WERI-Rb-1 (cell line): ENCODE measurements around the gene ADGRL3.

ENCODE experiments used
- DNase-seq: peaks from one replicate; pipeline ENCODE4 v3.0.0-alpha.2; 2020
- H3K27ac ChIP-seq: fragments of 250-450 bp; sonication (Bioruptor Pico); 2 replicates; pipeline ENCODE4 v1.5.1; 2020; ENCODE audit warnings: mild to moderate bottlenecking, moderate library complexity
- H3K27me3 ChIP-seq: fragments of 250-450 bp; sonication (Bioruptor Pico); 2 replicates; pipeline ENCODE4 v1.5.1; 2021; ENCODE audit warnings: mild to moderate bottlenecking, low read depth, moderate library complexity; ENCODE audit not compliant: insufficient read depth, severe bottlenecking
- H3K36me3 ChIP-seq: fragments of 250-450 bp; sonication (Bioruptor Pico); 2 replicates; pipeline ENCODE4 v1.5.1; 2020; ENCODE audit warnings: mild to moderate bottlenecking, moderate library complexity
- H3K4me3 ChIP-seq: 2 replicates; pipeline ENCODE4 v1.5.1; 2011; ENCODE audit warnings: low read depth, mild to moderate bottlenecking, control low read depth, low read length
- H3K9me3 ChIP-seq: fragments of 250-450 bp; sonication (Bioruptor Pico); 2 replicates; pipeline ENCODE4 v1.5.1; 2021; ENCODE audit warnings: mild to moderate bottlenecking, moderate library complexity; ENCODE audit not compliant: severe bottlenecking
- CTCF ChIP-seq: IDR thresholded peaks from 2 replicates; pipeline ENCODE4 v1.5.1; 2011; ENCODE audit warnings: low read depth, mild to moderate bottlenecking, control low read depth, inconsistent platforms, low read length

ADGRL3 gene

GRCh38 chr4:61245069-61245714 lies 45.1 kb downstream of the ADGRL3 start:
- Histone ChIP-seq H3K27ac (no peak overlapping the region), H3K36me3 (no peaks in the 10 kb centered on the region), H3K9me3 (no peaks in the 10 kb centered on the region), H3K27me3 (no peaks in the 10 kb centered on the region), H3K4me3 (no peak overlapping the region)
- no peak for DNase-seq
- no peak for TF ChIP-seq CTCF

GRCh38 chr4:61246034-61246433 lies 45.9 kb downstream of the ADGRL3 start:
- Histone ChIP-seq H3K4me3 (no peak overlapping the region), H3K36me3 (no peaks in the 10 kb centered on the region), H3K27me3 (no peaks in the 10 kb centered on the region), H3K9me3 (no peaks in the 10 kb centered on the region), H3K27ac (no peak overlapping the region)
- DNase-seq, result no peak
- no peak for TF ChIP-seq CTCF

GRCh38 chr4:61248705-61249104 lies 48.6 kb downstream of the ADGRL3 start:
- no peaks in the 10 kb centered on the region for H3K9me3 ChIP-seq
- TF ChIP-seq CTCF, result no peak
- no peaks in the 10 kb centered on the region for H3K36me3 ChIP-seq
- no peaks in the 10 kb centered on the region for H3K27me3 ChIP-seq
- H3K4me3 ChIP-seq, result no peak overlapping the region
- DNase-seq, result no peak
- no peak overlapping the region for H3K27ac ChIP-seq

GRCh38 chr4:61251129-61251528 lies 51.0 kb downstream of the ADGRL3 start:
- H3K36me3 ChIP-seq, result no peaks in the 10 kb centered on the region
- H3K27me3 ChIP-seq, result no peaks in the 10 kb centered on the region
- H3K27ac ChIP-seq, result no peak overlapping the region
- no peak overlapping the region for H3K4me3 ChIP-seq
- TF ChIP-seq CTCF, result no peak
- no peaks in the 10 kb centered on the region for H3K9me3 ChIP-seq
- DNase-seq, result no peak

GRCh38 chr4:61254406-61254805 lies 54.3 kb downstream of the ADGRL3 start:
- no peaks in the 10 kb centered on the region for H3K27me3 ChIP-seq
- H3K9me3 ChIP-seq, result no peaks in the 10 kb centered on the region
- no peak for DNase-seq
- no peak for TF ChIP-seq CTCF
- H3K27ac ChIP-seq, result no peak overlapping the region
- no peaks in the 10 kb centered on the region for H3K36me3 ChIP-seq
- H3K4me3 ChIP-seq, result no peak overlapping the region

GRCh38 chr4:61273233-61273632 lies 73.1 kb downstream of the ADGRL3 start:
- Histone ChIP-seq H3K27me3 (no peaks in the 10 kb centered on the region), H3K36me3 (no peaks in the 10 kb centered on the region), H3K9me3 (no peaks in the 10 kb centered on the region), H3K27ac (no peak overlapping the region), H3K4me3 (no peak overlapping the region)
- DNase-seq, result no peak
- TF ChIP-seq CTCF, result no peak
